Measurements from ENCODE around the gene ATF5. TPM values are rescaled to one million over a fixed set of nuclear protein-coding genes. Genes with fewer than 3 reads are reported as not detected.

ATF5 gene
- total RNA-seq, 3 donors from 2014 or later, result 10.7 to 25.0 (median 16.1) TPM

DNA sequence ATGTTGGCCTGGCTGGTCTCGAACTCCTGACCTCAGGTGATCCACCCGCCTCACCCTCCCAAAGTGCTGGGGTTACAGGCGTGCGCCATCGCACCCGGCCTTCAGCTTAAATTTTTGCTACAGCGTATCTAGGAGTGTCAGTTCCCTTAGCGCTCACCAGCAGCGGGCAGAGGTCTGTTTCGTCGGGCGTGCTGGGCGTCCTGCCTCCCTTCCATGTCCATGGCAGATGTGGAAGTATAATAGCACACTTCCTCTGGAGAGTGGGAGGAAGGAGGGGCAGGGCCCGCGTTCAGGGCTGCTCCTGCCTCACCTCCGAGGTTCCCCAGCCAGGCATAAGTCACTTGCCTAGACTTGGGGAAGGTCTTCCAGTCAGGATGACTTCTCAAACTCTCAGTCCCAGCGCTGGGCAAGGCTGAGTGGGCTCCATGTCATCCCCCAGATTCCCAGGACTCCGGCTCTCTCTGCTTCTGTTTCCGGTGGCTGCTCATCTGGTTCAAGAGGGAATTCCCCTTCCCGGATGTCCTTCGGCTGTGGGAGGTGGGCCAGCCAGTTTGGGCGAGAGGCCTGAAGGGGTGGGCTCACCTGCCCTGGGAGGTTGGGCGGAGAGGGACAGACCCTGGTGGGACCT lies 41.9 kb upstream of the ATF5 start:
- H3K36me3 ChIP-seq (ENCODE audit: low read depth), result peaks cover 5% of the 10 kb centered on the region
- no peak for DNase-seq
- ATAC-seq, result no peak
- intact Hi-C loops (cut with DNase I, micrococcal nuclease), result no loop called here
- TF ChIP-seq CTCF (IDR thresholded peaks at IDR 0.05), result no peak
- no peak overlapping the region for H3K4me3 ChIP-seq
- H3K4me1 ChIP-seq (ENCODE audit: low read depth), result peaks cover 8% of the 10 kb centered on the region
- H3K9me3 ChIP-seq, result no peaks in the 10 kb centered on the region

DNA sequence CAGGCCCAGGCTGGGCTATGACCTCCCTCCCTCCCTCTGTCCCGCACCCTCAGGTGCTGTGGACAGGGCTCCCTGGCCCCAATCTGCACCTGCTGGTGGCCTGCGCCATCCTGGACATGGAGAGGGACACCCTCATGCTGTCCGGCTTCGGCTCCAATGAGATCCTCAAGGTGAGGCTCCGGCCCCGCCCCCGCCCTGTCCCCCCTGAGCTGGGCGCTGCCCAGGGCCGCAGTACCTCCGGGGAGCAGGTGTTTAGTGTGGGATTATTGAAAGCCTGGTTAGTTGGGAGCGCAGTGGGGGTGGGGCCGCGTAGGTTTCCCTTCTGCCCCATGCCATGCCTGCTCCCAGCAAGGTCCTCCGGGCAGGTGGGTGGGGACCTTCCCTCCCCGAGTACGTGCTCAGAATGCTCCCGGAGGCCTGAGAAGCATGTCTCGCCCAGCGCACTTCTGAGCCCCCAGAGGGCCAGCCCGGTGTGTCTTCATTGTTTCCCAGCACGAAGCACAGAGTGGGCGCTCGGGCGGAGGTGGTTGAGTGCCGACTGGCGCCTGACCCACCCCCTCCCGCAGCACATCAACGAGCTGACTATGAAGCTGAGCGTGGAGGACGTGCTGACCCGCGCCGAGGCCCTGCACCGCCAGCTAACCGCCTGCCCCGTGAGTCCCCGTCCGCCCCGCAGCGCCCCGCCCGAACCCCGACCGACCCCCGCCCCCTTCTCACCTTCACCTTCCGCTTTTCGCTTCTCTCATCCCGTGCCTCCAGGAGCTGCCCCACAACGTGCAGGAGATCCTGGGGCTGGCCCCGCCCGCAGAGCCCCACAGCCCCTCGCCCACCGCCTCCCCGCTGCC lies 41.1 kb upstream of the ATF5 start:
- H3K36me3 ChIP-seq (ENCODE audit: low read depth), result peaks cover 3% of the 10 kb centered on the region
- intact Hi-C loops (cut with DNase I, micrococcal nuclease), result no loop called here
- DNase-seq, result no peak

DNA sequence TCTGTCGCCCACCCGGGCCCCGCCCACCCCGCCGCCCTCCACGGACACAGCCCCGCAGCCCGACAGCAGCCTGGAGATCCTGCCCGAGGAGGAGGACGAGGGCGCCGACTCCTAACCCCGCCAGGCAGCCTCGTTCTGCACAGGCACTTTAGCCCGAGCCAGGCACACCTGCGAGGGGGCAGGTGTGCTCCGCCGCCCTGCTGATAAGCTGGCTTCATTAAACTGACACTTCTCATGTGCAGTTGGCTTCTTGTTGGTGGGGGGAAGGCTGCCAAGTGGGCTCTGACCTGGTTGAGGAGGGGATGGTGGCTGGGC lies 40.5 kb upstream of the ATF5 start:
- Histone ChIP-seq H3K9me3 (no peaks in the 10 kb centered on the region), H3K4me1 (ENCODE audit: low read depth) (peaks cover 8% of the 10 kb centered on the region), H3K36me3 (ENCODE audit: low read depth) (no peaks in the 10 kb centered on the region), H3K4me3 (no peak overlapping the region)
- TF ChIP-seq CTCF (IDR thresholded peaks at IDR 0.05), result no peak
- intact Hi-C loops (cut with DNase I, micrococcal nuclease), result no loop called here
- ATAC-seq (no peak), DNase-seq (no peak)

More for the DNA sequence above, 41.1 kb upstream of the ATF5 start:
- H3K9me3 ChIP-seq, result no peaks in the 10 kb centered on the region
- no peak for TF ChIP-seq CTCF (IDR thresholded peaks at IDR 0.05)
- peaks cover 8% of the 10 kb centered on the region for H3K4me1 ChIP-seq (ENCODE audit: low read depth)
- no peak overlapping the region for H3K4me3 ChIP-seq
- no peak for ATAC-seq

GRCh38 chr19:49889038-49889686 lies 39.8 kb upstream of the ATF5 start:
- Histone ChIP-seq H3K4me1 (ENCODE audit: low read depth) (peaks cover 8% of the 10 kb centered on the region), H3K4me3 (no peak overlapping the region), H3K9me3 (no peaks in the 10 kb centered on the region), H3K36me3 (ENCODE audit: low read depth) (no peaks in the 10 kb centered on the region)
- no peak for TF ChIP-seq CTCF (IDR thresholded peaks at IDR 0.05)
- DNase-seq (no peak), ATAC-seq (no peak)
- intact Hi-C loops (cut with DNase I, micrococcal nuclease), result no loop called here

GRCh38 chr19:49889687-49890348 lies 39.2 kb upstream of the ATF5 start:
- Histone ChIP-seq H3K4me3 (no peak overlapping the region), H3K36me3 (ENCODE audit: low read depth) (no peaks in the 10 kb centered on the region), H3K4me1 (ENCODE audit: low read depth) (peaks cover 8% of the 10 kb centered on the region), H3K9me3 (no peaks in the 10 kb centered on the region)
- DNase-seq (peak; percentile 79 to 83 (median 81)), ATAC-seq (peak; percentile 85)
- intact Hi-C loops (cut with DNase I, micrococcal nuclease), result no loop called here
- TF ChIP-seq CTCF (IDR thresholded peaks at IDR 0.05), result peak; percentile 79

Measured in mucosa of descending colon (tissue), 3 donors.